GM18909 (cell line): Measurements from ENCODE around the gene CCDC148.
"Not testable (repeated sequence)": the region's sequence is repeated elsewhere in the genome, so short reads cannot be mapped to it uniquely, and the experiment has no call there.

Experiments
- ATAC-seq: cut with Tn5 transposase; IDR thresholded peaks from one replicate; pipeline ENCODE4 v1.9.1; 2021; ENCODE audit warnings: mild to moderate bottlenecking; ENCODE audit not compliant: unreplicated experiment, poor library complexity

The CCDC148 gene

GRCh38 chr2:158232476-158232875 is 224.1 kb downstream of the CCDC148 start:
- no peak for ATAC-seq

GRCh38 chr2:158228943-158229508 is 227.5 kb downstream of the CCDC148 start:
- ATAC-seq, result no peak

GRCh38 chr2:158223066-158223465 is 233.5 kb downstream of the CCDC148 start:
- not testable (repeated sequence) for ATAC-seq

- ATAC-seq, result no peak
Observed at GRCh38 chr2:158221063-158222020, 235.2 kb downstream of the CCDC148 start.

- no peak for ATAC-seq
Observed at GRCh38 chr2:158217593-158217992, 239.0 kb downstream of the CCDC148 start.

- peak; percentile 92 for ATAC-seq
Observed at GRCh38 chr2:158214431-158214830, 242.1 kb downstream of the CCDC148 start.

GRCh38 chr2:158213773-158214172 is 242.8 kb downstream of the CCDC148 start:
- no peak for ATAC-seq

GRCh38 chr2:158212301-158212700 is 244.3 kb downstream of the CCDC148 start:
- ATAC-seq, result no peak

- ATAC-seq, result no peak
Observed at GRCh38 chr2:158211502-158211901, 245.1 kb downstream of the CCDC148 start.

GRCh38 chr2:158207354-158207753 is 249.2 kb downstream of the CCDC148 start:
- no peak for ATAC-seq

- ATAC-seq, result peak; percentile 4
Observed at GRCh38 chr2:158205215-158205614, 251.3 kb downstream of the CCDC148 start.

GRCh38 chr2:158204741-158205165 is 251.8 kb downstream of the CCDC148 start:
- peak; percentile 80 for ATAC-seq

- no peak for ATAC-seq
Observed at GRCh38 chr2:158202161-158202815, 254.3 kb downstream of the CCDC148 start.

- no peak for ATAC-seq
Observed at GRCh38 chr2:158199928-158200650, 256.5 kb downstream of the CCDC148 start.

- no peak for ATAC-seq
Observed at GRCh38 chr2:158197940-158198339, 258.6 kb downstream of the CCDC148 start.

GRCh38 chr2:158194229-158194628 is 262.3 kb downstream of the CCDC148 start:
- ATAC-seq, result no peak

GRCh38 chr2:158192515-158193443 is 263.8 kb downstream of the CCDC148 start:
- ATAC-seq, result no peak

- peak; percentile 85 for ATAC-seq
Observed at GRCh38 chr2:158191076-158191895, 265.3 kb downstream of the CCDC148 start.
